NCI-H1694 treated with DMSO at 0.1 percent for 48 hours (cell line): ENCODE results near the gene CDS1.
"Not testable (repeated sequence)": the region's sequence is repeated elsewhere in the genome, so short reads cannot be mapped to it uniquely, and the experiment has no call there.

Source experiments
- DNase-seq: peaks from one replicate; lab custom pipeline; 2025; lab: John Stamatoyannopoulos, UW

The CDS1 gene

DNA sequence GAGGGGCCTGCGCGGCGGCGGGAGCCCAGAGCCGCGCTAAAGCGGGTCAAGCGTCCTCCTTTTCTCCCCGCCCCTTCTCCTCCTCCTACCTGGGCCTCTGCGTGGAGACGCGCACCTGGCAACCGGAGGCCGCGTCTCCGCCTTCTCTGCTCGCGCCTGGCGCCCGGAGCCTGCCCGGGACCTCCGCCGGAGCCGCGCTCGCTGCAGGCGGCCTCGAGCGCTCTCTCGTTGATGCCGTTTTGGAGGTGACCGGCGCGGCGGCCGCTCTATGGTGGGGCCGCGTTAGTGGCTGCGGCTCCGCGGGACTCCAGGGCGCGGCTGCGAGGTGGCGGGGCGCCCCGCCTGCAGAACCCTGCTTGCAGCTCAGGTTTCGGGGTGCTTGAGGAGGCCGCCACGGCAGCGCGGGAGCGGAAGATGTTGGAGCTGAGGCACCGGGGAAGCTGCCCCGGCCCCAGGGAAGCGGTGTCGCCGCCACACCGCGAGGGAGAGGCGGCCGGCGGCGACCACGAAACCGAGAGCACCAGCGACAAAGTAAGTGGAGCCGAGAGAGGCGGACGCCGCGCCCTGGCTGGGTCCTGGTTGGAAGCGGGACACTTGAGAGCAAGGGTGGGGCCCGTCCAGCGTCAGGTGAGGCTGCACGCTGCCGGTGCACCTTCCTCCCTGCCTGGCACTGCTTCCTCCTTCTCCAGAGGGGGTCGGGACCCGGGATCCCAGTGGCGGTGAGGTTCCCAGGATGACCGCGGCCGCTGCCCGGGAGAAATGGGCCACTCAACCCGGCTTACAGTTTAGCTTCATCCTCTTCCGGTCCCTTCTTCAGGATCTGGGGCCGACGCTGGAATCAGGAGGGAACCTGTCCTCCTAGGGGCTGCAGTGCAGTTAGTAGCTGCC is at the start of gene CDS1:
TSS of gene CDS1 (plus strand) at position 140 of the 888 bp plus-strand sequence. CDS start at position 415, 275 bp downstream.
- DNase-seq, result no peak

DNA sequence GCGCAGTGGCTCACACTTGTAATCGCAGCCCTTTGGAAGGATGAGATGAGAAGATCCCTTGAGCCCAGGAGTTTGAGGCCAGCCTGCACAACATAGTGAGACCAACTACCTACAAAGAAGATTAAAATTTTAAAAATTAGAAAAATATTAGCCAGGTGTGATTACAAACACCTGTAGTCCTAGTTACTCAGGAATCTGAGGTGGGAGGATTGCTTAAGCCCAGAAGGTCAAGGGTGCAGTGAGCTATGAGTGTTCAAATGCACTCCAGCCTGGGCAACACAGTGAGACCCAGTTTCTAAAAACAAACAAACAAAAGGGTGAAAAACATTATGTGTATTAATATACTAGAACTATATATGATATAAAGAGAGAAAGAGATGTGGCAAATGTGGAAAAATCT is 47.0 kb upstream of the CDS1 start:
- no peak for DNase-seq

DNA sequence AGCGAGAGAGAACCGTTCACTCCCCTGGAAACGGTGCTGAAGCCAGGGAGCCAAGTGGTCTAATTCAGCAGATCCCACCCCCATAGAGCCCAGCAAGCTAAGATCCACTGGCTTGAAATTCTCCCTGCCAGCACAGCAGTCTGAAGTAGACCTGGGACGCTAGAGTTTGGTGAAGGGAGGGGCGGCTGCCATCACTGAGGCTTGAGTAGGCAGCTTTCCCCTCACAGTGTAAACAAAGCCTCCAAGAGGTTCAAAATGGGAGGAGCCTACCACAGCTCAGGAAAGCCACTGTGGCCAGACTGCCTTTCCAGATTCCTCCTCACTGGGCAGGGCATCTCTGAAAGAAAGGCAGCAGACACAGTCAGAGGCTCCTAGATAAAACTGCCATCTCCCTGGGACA is 37.8 kb upstream of the CDS1 start:
- no peak for DNase-seq

DNA sequence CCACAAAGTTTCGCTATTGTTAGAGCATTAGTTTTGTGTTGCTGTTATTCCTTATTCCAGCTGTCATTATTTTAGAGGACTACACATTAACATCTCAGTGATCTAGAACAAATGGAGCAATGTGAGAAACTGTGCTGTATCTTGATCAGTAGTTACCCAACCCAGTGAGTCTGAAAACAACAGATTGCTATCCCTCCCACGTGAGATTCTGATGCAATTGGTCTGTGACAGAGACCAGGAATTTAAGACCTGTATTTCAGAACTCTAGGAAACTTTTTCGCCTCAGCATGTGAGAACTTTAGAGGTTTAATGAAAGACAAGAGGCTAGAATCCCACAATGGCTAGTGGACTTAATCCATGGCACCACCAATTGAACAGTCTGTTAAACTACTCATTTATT is 35.7 kb upstream of the CDS1 start:
- no peak for DNase-seq

DNA sequence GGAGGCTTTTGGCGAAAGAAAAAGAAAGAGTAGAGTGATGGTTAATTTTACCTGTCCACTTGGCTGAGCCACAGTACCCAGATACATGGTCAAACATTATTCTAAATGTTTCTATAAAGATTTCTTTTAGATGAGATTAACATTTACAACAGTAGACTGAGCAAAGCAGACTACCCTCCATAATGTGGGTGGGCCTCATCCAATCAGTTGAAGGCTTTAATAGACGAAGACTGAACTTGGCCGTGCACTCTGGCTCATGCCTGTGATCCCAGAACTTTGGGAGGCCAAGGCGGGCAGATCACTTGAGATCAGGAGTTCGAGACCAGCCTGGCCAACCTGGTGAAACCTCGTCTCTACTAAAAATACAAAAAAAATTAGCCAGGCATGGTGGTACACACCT is 33.7 kb upstream of the CDS1 start:
- not testable (repeated sequence) for DNase-seq

DNA sequence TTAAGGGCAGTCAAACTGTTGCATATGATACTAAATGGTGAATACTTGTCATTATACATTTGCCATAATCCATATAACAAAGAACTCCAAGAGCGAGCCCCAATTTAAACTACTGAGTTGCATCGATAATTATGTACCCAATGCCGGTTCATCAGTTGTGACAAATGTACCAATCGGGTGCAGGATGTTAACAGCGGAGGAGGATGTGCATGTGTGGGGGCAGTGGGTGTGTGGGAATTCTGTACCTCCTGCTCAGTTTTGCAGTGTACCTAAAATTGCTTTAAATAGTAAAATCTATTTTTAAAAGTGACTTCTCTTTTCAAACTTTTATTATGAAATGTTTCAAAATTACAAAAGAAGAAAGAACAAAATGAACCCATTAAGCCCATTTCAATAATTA is 20.8 kb upstream of the CDS1 start:
- no peak for DNase-seq

DNA sequence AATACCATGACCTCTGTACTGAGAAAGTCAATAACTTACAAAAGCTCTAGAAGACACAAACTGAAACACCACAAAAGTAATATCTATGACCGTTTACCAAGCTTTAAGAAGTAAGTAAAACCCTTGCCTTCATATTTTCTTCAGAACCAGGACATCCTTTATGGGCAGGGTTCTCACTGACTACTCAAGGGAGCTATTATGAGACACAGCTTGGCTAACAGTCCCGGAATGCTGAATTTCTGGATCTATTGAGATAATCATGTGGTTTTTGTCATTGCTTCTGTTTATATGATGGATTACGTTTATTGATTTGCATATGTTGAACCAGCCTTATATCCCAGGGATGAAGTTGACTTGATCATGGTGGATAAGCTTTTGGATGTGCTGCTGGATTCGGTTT is 19.9 kb upstream of the CDS1 start:
- DNase-seq, result no peak

DNA sequence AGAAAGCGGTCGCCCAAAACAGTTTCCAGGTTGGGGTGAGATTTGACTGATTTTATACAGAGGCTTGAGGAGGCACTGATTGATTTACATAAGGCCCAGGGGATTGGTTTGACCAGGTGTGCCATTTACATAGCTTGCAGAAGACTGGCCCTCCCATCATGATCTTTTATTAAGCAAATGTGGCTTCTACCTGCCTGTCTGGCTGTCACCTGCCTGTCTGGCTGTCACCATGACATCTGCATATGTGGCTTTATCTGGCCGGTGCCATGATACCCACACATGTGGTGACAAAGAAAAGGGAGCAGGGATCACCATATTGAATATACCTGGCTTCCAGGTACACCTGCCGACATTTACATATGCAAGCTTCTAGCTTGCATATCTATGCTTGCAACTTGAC is 17.0 kb upstream of the CDS1 start:
- no peak for DNase-seq

DNA sequence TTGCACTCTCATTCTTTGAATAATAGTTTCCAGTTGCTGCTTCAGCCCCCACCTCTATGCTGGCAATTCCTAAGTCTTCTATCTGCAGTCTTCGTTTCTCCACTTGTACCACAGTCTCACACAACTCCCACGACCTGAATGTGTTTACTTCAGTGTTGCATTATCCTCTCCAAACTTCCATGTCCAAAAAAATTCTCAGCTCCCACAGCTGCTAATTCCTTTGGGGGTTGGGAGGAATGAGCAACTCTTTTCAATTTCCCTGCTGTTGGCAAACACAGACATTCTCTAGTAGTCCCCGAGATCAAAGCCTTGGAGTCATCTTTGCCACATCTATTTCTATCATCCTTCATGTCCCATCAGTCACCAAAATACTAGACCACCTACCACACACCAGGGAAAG is 14.4 kb upstream of the CDS1 start:
- no peak for DNase-seq

DNA sequence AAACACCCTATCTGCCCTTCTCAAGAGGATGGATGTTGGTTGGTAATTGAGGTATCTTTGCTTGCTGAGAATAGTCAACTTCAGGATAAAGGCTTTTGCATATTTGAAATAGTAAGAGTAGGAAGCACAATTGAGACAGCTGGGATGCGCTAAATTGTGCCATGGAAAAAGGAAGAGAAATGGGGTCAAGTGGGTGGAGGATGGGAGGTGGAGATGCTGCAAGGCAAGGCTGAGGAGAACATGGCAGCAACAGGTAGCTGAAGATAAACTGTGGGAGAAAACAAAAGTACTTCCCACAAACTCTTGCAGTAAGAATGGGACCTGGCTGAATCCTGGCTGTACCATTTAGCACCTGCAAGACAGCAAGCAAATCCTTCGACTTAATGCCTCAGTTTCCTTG is 13.9 kb upstream of the CDS1 start:
- no peak for DNase-seq

DNA sequence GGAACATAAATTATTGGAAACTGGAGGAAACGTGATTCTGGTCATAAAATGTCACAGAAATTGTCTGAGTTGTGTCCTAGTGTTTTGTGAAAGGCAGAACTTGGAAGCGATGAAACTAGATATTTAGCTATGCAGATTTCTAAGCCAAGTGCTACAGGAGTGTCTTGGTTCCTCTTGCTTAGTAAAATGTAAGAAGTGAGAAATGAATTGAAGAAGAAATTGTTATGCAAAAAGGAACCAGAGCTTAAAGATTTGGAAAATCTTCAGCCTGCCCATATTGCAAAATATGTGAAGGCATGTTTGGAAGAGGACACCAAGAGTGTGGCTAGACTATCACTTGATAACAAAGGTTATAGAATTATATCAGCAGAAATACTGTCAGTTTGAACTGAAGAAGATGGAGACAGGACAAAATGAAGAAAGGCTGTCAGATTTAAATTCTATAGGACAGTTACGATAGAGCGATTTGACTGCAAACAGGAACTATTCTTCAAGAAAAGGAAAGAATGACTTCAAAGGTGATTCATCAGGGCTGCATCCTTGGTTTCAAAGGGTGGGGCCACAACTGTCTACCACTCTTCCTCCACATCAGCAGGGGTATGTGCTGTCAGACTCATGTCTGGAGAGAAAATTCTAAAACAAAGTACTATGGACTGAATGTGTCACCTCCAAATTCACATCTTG is 9.4 kb upstream of the CDS1 start:
- no peak for DNase-seq

DNA sequence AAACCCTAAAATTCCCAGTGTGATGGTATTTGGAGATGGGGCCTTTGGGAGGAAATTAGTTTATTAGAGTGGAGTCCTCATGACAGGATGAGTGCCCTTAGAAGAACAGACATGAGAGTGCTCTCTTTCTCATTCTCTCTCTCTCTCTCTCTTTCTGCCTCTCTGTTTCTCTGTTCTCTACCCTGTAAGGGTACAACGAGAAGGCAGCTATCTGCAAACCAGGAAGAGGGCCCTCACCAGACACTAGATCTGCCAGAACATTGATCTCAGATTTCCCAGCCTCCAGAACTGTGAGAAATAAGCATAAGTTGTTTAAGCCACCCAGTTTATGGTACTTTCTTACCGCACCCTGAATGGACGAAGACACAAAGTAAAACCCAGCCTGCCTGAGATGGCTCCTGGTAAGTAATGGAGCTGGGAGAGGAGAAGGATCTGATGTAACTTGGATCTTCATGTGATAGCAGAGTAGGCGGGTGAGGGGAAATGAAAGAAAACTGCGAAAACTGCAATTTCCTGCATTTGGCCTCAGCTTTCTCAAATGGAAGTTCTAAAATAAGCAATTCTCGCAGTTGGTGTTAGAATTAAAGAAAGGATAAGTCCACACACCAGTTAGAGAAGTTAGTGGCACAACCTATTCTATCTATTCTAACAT is 8.7 kb upstream of the CDS1 start:
- DNase-seq, result no peak

DNA sequence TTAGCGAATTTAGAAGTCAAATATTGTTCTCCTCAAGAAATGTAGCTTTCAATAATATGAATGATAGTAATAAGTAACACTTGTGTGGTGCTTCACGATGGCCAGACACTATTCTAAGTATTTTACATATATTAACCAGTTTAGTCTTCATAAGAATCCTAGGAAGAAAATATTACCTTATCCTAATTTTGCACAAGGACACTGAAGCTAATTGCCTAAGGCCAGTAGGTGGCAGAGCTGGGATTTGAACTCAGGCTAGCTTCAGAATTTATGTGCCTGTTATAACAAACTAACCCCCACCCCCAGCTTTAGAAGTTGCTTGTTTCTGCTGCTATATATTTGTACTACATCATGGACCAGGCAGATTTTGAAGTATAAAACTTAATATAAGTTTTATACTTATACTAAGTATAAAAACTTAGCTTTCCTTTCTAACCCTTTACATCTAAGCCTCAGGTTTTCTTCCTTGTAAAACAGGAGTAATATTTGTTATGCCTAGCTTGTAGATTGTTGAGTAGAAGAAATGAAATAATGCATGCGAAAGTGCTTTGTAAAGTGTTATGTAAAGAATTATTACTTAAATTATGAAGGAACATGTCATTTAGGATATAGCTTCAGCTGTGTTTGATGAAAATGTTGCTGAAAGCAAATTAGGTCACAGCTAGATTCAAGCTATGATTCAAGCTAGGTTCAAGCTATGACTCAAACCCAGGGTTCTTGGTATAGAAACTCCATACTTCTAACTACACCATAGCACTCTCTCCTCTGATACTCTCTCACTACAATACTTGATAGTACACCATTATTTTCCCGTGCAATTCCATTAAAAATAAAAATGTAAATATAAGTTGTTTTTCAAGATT is 4.2 kb upstream of the CDS1 start:
- DNase-seq, result peak; percentile 19

DNA sequence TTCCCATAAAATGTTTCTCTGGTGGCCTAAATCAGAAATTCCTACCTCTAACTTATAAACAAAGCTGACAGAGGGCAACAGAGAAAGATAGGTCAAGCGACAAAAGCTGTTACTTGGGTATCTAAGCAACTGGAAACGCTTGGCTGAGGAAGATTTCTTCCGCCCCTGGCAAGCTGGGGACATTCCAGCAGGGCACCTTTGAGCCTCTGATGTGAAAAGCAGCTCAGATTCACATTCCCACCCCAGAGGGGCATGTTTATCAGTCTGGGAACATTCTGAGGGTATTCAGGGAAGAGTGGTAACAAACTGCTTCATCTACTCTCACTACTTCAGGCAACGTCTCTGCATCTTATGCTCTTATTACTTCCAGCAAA is 3.5 kb upstream of the CDS1 start:
- no peak for DNase-seq

DNA sequence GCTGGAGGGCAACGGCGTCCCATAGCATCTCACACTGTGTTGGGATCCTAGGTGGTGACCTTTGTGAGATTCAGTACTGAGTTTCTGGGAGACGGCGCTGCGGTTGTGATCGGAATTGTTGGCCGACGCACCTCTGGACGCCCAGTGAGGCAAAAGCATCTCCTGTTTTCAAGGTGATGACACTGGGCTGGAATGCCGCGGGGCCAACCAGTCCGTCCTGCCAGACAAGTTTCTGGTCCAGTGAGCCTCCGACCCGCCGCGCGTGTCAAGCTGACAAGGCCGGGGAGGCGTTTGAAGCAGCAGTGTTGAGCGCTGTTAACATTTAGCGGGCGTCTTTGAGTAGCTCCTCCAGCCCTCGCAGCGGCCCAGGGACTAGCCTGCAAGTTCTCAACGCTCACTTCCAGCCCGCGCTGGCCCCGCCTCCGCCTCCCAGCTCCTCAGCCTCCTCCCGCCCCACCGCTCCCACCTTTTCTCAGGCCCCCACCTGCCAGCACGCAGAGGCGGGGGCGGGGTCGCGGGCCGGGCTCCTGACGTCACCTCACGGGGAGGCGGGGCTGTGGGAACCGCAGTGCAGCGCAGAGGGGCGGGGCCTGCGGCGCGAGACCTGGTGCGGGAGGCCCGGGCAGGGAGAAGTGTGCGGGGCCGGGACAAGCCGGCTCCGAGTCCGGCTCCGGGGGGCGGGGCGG is 482 bp upstream of the CDS1 start:
- peak; percentile 13 for DNase-seq

DNA sequence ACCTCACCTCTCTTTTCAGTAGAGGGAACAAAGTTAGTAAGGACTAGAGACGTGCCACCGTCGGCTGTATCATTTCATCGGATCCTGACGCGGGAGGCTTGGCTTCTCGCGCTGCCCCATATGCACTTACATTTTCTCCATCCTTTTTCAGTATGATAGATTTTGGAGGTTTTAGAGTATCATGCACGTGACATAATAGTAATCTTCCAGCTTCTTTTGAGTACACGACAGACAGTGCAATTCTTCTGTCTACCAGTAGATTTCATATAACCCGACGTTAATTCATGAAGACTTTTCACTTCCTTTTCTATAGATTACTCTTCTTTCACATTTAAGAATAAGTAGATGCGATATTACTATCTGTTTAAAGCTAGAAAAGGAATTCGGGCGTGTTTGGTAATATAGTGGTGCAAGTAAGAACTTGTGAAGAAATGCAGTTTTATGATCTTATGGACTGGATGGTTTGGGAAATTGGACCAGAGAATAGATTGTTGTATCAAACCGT is 1.0 kb downstream of the CDS1 start:
- no peak for DNase-seq

DNA sequence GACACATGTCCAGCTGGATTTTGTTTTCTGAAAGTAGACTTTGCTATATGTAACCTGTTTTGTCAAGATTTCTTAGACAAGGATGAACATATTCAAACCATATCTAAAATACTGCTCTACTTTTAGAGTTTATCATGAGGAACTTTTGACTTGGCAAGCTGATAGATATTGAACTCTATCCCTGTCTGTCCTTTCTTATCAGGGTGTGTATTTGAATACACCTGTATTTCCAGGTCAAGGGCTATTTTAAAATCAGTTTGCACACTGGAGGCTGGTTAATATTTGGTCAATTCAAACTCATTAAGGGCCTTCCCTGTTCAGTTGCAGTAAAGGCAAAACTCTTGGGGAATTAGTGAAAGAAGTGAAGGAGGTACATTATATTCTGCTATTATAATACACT is 2.3 kb downstream of the CDS1 start:
- no peak for DNase-seq

DNA sequence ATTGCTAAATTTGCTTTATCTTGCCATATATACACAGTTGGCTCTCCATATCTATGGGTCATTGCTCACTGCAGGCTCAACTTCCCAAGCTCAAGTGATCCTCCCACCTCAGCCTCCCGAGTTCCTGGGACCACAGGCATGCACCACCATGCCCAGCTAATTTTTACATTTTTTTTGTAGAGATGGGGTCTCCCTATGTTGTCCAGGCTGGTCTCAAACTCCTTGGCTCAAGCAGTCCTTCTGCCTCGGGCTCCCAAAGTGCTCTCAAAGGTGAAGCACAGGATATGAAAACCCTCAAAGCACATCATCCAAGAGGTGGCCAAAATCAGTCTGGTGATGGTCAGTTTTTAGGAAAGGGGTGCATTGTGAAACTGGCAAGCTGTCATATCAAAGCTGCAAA is 11.8 kb downstream of the CDS1 start:
- no peak for DNase-seq

DNA sequence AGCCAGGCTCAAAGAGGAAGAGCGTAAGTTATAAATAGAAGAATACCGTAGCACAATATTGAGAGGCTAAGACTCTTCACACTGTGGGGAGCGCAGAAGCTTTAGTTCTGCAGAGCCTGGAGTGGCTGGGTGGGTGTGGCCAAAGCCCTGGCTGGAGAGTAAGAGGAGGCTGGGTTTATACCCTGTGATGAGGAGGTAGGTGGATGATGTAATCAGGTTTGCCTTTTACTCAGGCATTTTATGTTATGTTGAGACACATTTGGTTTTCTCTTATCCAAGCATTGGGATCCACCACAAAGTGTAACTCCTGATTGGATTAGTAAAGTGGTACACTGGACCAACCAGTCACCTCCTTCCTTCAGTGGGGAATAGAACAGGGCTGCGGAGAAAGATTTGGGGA is 13.9 kb downstream of the CDS1 start:
- DNase-seq, result no peak

DNA sequence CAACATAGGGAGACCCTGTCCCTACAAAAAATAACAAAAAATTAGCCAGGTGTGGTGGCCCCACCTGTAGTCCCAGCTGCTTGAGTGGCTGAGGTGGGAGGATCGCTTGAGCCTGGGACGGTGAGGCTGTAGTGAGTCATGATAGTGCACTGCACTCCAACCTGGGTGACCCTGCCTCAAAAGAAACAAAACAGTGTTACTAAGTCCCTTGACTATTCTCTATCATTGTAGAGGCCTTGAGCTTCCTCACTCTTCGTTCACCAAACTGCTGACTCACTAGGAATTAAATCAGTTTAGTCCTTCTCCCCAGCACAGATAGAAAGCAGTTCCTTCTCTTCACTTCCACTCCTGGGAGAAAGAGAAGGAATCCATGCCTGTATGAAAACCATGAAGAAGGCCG is 14.5 kb downstream of the CDS1 start:
- DNase-seq, result no peak

DNA sequence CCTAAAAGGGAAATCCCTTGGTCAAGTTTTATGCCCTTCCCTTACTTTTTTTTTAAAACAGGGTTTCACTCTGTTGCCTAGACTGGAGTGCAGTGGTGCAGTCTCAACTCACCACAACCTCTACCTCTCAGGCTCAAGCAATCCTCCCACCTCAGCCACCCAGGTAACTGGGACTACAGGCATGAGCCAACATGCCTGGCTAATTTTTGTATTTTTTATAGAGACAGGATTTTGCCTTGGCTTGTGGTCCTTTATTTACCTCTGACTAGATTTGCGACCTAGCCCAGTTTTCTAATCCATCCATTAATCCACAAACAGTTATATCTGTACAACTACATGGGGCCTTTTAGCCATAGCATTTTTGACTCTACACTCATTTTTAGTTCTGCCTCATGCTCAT is 23.7 kb downstream of the CDS1 start:
- no peak for DNase-seq
